ENCODE data around the gene MED12L.

DNA sequence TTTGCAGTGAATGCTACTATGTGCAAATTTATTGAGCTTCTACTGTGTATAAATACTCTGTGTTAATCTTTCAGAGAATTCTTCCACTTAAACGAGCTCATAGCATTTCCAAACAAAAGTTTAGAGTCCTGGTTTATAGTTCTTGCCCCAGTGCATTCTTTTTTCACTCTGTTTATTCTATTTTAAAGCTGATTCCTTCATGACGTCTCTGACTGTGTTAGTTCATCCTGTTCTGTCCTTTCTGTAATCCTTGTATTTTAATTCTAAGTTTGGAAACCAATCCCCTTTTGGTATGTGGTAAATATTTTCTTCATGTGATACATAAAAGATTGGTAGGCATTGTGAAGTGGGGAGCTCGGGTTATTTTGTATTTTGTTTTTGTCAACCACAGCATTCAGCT is 174.2 kb downstream of the MED12L start:
- TF ChIP-seq, protein P1, sequence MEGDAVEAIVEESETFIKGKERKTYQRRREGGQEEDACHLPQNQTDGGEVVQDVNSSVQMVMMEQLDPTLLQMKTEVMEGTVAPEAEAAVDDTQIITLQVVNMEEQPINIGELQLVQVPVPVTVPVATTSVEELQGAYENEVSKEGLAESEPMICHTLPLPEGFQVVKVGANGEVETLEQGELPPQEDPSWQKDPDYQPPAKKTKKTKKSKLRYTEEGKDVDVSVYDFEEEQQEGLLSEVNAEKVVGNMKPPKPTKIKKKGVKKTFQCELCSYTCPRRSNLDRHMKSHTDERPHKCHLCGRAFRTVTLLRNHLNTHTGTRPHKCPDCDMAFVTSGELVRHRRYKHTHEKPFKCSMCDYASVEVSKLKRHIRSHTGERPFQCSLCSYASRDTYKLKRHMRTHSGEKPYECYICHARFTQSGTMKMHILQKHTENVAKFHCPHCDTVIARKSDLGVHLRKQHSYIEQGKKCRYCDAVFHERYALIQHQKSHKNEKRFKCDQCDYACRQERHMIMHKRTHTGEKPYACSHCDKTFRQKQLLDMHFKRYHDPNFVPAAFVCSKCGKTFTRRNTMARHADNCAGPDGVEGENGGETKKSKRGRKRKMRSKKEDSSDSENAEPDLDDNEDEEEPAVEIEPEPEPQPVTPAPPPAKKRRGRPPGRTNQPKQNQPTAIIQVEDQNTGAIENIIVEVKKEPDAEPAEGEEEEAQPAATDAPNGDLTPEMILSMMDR (IDR thresholded peaks at IDR 0.05; ENCODE audit: low read length): no peak
- no peak for TF ChIP-seq EZH2 (IDR thresholded peaks at IDR 0.05; ENCODE audit: borderline replicate concordance, low read length)
